Hindlimb muscle (tissue), 1 donor: ENCODE measurements around the gene ASMTL. TPM values are rescaled to one million over a fixed set of nuclear protein-coding genes. Genes with fewer than 3 reads are reported as not detected.
A peak's percentile ranks its signal among the peaks of the same experiment; 100 is the strongest.
"Not testable (repeated sequence)": the region's sequence is repeated elsewhere in the genome, so short reads cannot be mapped to it uniquely, and the experiment has no call there.

Source experiments
- DNase-seq: peaks from one replicate; pipeline ENCODE4 v3.0.0-alpha.2; 2013
- polyA plus RNA-seq: library from polyadenylated mRNA; unstranded; fragments of 120-200 nt; gene quantifications from one replicate; pipeline ENCODE4 v1.2.1, GENCODE V29; 2013; ENCODE audit not compliant: insufficient read length

The ASMTL gene
- 29.7 TPM for polyA plus RNA-seq

GRCh38 chrX:1452516-1453394 lies at the start of gene ASMTL:
TSS of gene ASMTL (minus strand) at chrX:1452909. CDS start at chrX:1452840, 69 bp downstream.
- peak; percentile 98 for DNase-seq

GRCh38 chrX:1502241-1502640 lies 49.5 kb upstream of the ASMTL start:
- DNase-seq: no peak

- no peak for DNase-seq
Measured at GRCh38 chrX:1500701-1501624, 48.3 kb upstream of the ASMTL start.

- DNase-seq: no peak
Measured at GRCh38 chrX:1496076-1496475, 43.4 kb upstream of the ASMTL start.

GRCh38 chrX:1493877-1494510 lies 41.3 kb upstream of the ASMTL start:
- DNase-seq: peak; percentile 10

- DNase-seq: no peak
Measured at GRCh38 chrX:1493412-1493811, 40.7 kb upstream of the ASMTL start.

- no peak for DNase-seq
Measured at GRCh38 chrX:1492421-1493012, 39.8 kb upstream of the ASMTL start.

- DNase-seq: no peak
Measured at GRCh38 chrX:1491851-1492349, 39.2 kb upstream of the ASMTL start.

GRCh38 chrX:1491248-1491647 lies 38.5 kb upstream of the ASMTL start:
- not testable (repeated sequence) for DNase-seq

GRCh38 chrX:1490723-1491122 lies 38.0 kb upstream of the ASMTL start:
- not testable (repeated sequence) for DNase-seq

GRCh38 chrX:1489354-1489753 lies 36.6 kb upstream of the ASMTL start:
- DNase-seq: not testable (repeated sequence)

- no peak for DNase-seq
Measured at GRCh38 chrX:1488745-1489144, 36.0 kb upstream of the ASMTL start.

- no peak for DNase-seq
Measured at GRCh38 chrX:1488141-1488540, 35.4 kb upstream of the ASMTL start.

GRCh38 chrX:1487401-1487800 lies 34.7 kb upstream of the ASMTL start:
- no peak for DNase-seq

GRCh38 chrX:1486749-1487361 lies 34.1 kb upstream of the ASMTL start:
- DNase-seq: peak; percentile 40

- no peak for DNase-seq
Measured at GRCh38 chrX:1486177-1486576, 33.5 kb upstream of the ASMTL start.

- no peak for DNase-seq
Measured at GRCh38 chrX:1485033-1485432, 32.3 kb upstream of the ASMTL start.

- no peak for DNase-seq
Measured at GRCh38 chrX:1484638-1485019, 31.9 kb upstream of the ASMTL start.

- DNase-seq: no peak
Measured at GRCh38 chrX:1483843-1484637, 31.3 kb upstream of the ASMTL start.

- DNase-seq: not testable (repeated sequence)
Measured at GRCh38 chrX:1482530-1482928, 29.8 kb upstream of the ASMTL start.
